WTC11 (cell line): ENCODE data around the gene JAGN1. TPM values are rescaled to one million over a fixed set of nuclear protein-coding genes. Genes with fewer than 3 reads are reported as not detected.

ENCODE experiments used
- CREM ChIP-seq: sonication (generic); formaldehyde crosslinking; IDR thresholded peaks from 2 replicates; pipeline ENCODE4 v1.8.1; 2022; ENCODE audit warnings: mild to moderate bottlenecking, missing genetic modification reagents, moderate library complexity
- ESRRA ChIP-seq: sonication (generic); formaldehyde crosslinking; IDR thresholded peaks from 2 replicates; pipeline ENCODE4 v1.8.1; 2022; ENCODE audit warnings: mild to moderate bottlenecking, missing genetic modification reagents, borderline replicate concordance
- JUN ChIP-seq: sonication (generic); formaldehyde crosslinking; IDR thresholded peaks from 2 replicates; pipeline ENCODE4 v1.8.0; 2023; ENCODE audit warnings: mild to moderate bottlenecking, missing genetic modification reagents
- MYBL2 ChIP-seq: sonication (generic); formaldehyde crosslinking; IDR thresholded peaks from 2 replicates; pipeline ENCODE4 v1.8.1; 2023; ENCODE audit warnings: mild to moderate bottlenecking, moderate library complexity, missing genetic modification reagents
- NFE2L1 ChIP-seq: sonication (generic); formaldehyde crosslinking; IDR thresholded peaks from 2 replicates; pipeline ENCODE4 v1.8.1; 2023; ENCODE audit warnings: missing genetic modification reagents
- NFYB ChIP-seq: sonication (generic); formaldehyde crosslinking; conservative IDR thresholded peaks from 2 replicates; pipeline ENCODE4 v1.8.0; 2022; ENCODE audit warnings: low read depth, missing genetic modification reagents
- NR1H2 ChIP-seq: sonication (generic); formaldehyde crosslinking; IDR thresholded peaks from 2 replicates; pipeline ENCODE4 v1.9.0; 2021; ENCODE audit warnings: mild to moderate bottlenecking, moderate library complexity, missing genetic modification reagents
- RORB ChIP-seq: fragments of 250-450 bp; sonication (Bioruptor Pico); IDR thresholded peaks from 2 replicates; pipeline ENCODE4 v1.9.0; 2021; ENCODE audit warnings: mild to moderate bottlenecking
- SP1 ChIP-seq: sonication (generic); formaldehyde crosslinking; conservative IDR thresholded peaks from 2 replicates; pipeline ENCODE4 v1.8.1; 2022; ENCODE audit warnings: missing genetic modification reagents
- TCF7 ChIP-seq: sonication (generic); formaldehyde crosslinking; IDR thresholded peaks from 2 replicates; pipeline ENCODE4 v1.8.0; 2022; ENCODE audit warnings: mild to moderate bottlenecking, low read depth, missing genetic modification reagents, moderate library complexity
- TEAD1 ChIP-seq: sonication (generic); formaldehyde crosslinking; IDR thresholded peaks from 2 replicates; pipeline ENCODE4 v1.8.0; 2022; ENCODE audit warnings: mild to moderate bottlenecking, missing genetic modification reagents
- ZNF263 ChIP-seq: sonication (generic); formaldehyde crosslinking; IDR thresholded peaks from 2 replicates; pipeline ENCODE4 v1.8.1; 2022; ENCODE audit warnings: low read depth, mild to moderate bottlenecking, moderate library complexity, missing genetic modification reagents
- ZNF416 ChIP-seq: fragments of 250-450 bp; sonication (Bioruptor Pico); IDR thresholded peaks from 2 replicates; pipeline ENCODE4 v1.9.0; 2021; ENCODE audit warnings: mild to moderate bottlenecking, inconsistent platforms
- total RNA-seq: library from RNA; stranded (reverse); gene quantifications from 3 replicates; pipeline ENCODE4 v1.2.3, GENCODE V29; 2021
- TF ChIP-seq, protein P1 (sequence below): fragments of 200-600 bp; IDR thresholded peaks from 2 replicates; pipeline ENCODE4 v1.8.0; 2022; ENCODE audit warnings: antibody characterized with exemption
- TF ChIP-seq, protein P2 (sequence below): fragments of 250-450 bp; sonication (Bioruptor Pico); conservative IDR thresholded peaks from 2 replicates; pipeline ENCODE4 v1.9.0; 2021; ENCODE audit warnings: mild to moderate bottlenecking
- TF ChIP-seq, protein P3 (sequence below): sonication (generic); formaldehyde crosslinking; IDR thresholded peaks from 2 replicates; pipeline ENCODE4 v1.8.0; 2022; ENCODE audit warnings: missing genetic modification reagents
- TF ChIP-seq, protein P4 (sequence below): sonication (generic); formaldehyde crosslinking; IDR thresholded peaks from 2 replicates; pipeline ENCODE4 v1.8.1; 2022; ENCODE audit warnings: missing genetic modification reagents, borderline replicate concordance
- TF ChIP-seq, protein P5 (sequence below): sonication (generic); formaldehyde crosslinking; IDR thresholded peaks from 2 replicates; pipeline ENCODE4 v1.8.1; 2023; ENCODE audit warnings: mild to moderate bottlenecking, missing genetic modification reagents
- TF ChIP-seq, protein P6 (sequence below): sonication (generic); formaldehyde crosslinking; conservative IDR thresholded peaks from 2 replicates; pipeline ENCODE4 v1.8.1; 2022; ENCODE audit warnings: mild to moderate bottlenecking, missing genetic modification reagents
- TF ChIP-seq, protein P7 (sequence below): sonication (generic); formaldehyde crosslinking; IDR thresholded peaks from 2 replicates; pipeline ENCODE4 v1.8.1; 2023; ENCODE audit warnings: mild to moderate bottlenecking, missing genetic modification reagents, borderline replicate concordance
- TF ChIP-seq, protein P8 (sequence below): sonication (generic); formaldehyde crosslinking; IDR thresholded peaks from 2 replicates; pipeline ENCODE4 v1.8.1; 2023; ENCODE audit warnings: mild to moderate bottlenecking, missing genetic modification reagents, moderate library complexity

JAGN1 gene
- total RNA-seq, 1 experiment from 2014 or later, result 25.6 TPM

DNA sequence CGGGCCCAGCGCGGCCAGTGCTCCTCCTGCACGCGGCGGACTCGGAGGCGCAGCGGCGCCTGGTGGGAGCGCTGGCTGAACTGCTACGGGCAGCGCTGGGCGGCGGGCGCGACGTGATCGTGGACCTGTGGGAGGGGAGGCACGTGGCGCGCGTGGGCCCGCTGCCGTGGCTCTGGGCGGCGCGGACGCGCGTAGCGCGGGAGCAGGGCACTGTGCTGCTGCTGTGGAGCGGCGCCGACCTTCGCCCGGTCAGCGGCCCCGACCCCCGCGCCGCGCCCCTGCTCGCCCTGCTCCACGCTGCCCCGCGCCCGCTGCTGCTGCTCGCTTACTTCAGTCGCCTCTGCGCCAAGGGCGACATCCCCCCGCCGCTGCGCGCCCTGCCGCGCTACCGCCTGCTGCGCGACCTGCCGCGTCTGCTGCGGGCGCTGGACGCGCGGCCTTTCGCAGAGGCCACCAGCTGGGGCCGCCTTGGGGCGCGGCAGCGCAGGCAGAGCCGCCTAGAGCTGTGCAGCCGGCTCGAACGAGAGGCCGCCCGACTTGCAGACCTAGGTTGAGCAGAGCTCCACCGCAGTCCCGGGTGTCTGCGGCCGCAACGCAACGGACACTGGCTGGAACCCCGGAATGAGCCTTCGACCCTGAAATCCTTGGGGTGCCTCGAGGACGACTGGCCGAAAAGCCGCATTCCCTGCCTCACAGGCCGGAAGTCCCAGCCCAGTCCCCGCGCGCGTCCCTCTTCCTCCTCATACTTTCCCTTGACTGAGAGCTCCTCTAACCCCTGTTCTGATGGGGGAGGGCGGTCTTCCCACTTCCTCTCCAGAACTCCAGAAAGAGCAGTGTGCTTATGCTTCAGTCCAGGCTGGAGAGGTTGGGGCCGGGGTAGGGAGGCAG is 25.1 kb downstream of the JAGN1 start (continued):
- TF ChIP-seq, protein P1, sequence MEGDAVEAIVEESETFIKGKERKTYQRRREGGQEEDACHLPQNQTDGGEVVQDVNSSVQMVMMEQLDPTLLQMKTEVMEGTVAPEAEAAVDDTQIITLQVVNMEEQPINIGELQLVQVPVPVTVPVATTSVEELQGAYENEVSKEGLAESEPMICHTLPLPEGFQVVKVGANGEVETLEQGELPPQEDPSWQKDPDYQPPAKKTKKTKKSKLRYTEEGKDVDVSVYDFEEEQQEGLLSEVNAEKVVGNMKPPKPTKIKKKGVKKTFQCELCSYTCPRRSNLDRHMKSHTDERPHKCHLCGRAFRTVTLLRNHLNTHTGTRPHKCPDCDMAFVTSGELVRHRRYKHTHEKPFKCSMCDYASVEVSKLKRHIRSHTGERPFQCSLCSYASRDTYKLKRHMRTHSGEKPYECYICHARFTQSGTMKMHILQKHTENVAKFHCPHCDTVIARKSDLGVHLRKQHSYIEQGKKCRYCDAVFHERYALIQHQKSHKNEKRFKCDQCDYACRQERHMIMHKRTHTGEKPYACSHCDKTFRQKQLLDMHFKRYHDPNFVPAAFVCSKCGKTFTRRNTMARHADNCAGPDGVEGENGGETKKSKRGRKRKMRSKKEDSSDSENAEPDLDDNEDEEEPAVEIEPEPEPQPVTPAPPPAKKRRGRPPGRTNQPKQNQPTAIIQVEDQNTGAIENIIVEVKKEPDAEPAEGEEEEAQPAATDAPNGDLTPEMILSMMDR, result no peak
- TF ChIP-seq, protein P2, sequence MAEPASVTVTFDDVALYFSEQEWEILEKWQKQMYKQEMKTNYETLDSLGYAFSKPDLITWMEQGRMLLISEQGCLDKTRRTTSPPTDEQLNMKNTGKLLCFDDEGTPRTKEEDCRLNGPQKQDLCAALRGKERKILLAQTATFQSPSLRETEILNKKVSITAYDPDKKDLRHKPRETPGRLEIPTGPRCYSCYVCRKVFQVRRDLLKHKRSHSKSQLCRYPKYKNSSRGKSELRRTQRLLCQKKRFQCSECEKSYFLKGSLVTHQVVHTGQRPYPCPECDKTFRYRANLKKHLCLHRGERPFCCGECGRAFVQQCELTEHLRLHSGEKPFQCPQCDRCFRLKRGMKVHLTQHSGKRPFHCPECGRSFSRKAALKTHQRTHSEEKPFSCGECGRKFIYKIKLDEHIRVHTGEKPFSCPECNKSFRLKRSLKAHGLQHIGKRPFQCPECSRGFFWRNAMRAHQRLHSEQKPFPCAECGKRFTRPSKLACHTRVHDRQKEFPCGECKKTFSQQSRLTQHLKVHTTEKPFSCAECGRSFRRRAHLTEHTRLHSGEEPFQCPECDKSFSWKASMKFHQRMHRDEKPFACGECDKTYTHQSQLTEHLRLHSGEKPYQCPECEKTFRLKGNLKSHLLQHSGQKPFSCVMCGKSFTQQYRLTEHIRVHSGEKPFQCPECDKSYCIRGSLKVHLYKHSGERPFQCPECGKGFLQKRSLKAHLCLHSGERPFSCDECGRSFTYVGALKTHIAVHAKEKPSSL (CRISPR knock-in tag), result no peak
- TF ChIP-seq TCF7 (CRISPR knock-in tag), result no peak
- TF ChIP-seq ESRRA (CRISPR knock-in tag), result peak; percentile 12; the same call in 1 of the 2 replicates
- TF ChIP-seq, protein P3, sequence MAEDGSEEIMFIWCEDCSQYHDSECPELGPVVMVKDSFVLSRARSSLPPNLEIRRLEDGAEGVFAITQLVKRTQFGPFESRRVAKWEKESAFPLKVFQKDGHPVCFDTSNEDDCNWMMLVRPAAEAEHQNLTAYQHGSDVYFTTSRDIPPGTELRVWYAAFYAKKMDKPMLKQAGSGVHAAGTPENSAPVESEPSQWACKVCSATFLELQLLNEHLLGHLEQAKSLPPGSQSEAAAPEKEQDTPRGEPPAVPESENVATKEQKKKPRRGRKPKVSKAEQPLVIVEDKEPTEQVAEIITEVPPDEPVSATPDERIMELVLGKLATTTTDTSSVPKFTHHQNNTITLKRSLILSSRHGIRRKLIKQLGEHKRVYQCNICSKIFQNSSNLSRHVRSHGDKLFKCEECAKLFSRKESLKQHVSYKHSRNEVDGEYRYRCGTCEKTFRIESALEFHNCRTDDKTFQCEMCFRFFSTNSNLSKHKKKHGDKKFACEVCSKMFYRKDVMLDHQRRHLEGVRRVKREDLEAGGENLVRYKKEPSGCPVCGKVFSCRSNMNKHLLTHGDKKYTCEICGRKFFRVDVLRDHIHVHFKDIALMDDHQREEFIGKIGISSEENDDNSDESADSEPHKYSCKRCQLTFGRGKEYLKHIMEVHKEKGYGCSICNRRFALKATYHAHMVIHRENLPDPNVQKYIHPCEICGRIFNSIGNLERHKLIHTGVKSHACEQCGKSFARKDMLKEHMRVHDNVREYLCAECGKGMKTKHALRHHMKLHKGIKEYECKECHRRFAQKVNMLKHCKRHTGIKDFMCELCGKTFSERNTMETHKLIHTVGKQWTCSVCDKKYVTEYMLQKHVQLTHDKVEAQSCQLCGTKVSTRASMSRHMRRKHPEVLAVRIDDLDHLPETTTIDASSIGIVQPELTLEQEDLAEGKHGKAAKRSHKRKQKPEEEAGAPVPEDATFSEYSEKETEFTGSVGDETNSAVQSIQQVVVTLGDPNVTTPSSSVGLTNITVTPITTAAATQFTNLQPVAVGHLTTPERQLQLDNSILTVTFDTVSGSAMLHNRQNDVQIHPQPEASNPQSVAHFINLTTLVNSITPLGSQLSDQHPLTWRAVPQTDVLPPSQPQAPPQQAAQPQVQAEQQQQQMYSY (CRISPR knock-in tag), result peak; percentile 31
- TF ChIP-seq, protein P4, sequence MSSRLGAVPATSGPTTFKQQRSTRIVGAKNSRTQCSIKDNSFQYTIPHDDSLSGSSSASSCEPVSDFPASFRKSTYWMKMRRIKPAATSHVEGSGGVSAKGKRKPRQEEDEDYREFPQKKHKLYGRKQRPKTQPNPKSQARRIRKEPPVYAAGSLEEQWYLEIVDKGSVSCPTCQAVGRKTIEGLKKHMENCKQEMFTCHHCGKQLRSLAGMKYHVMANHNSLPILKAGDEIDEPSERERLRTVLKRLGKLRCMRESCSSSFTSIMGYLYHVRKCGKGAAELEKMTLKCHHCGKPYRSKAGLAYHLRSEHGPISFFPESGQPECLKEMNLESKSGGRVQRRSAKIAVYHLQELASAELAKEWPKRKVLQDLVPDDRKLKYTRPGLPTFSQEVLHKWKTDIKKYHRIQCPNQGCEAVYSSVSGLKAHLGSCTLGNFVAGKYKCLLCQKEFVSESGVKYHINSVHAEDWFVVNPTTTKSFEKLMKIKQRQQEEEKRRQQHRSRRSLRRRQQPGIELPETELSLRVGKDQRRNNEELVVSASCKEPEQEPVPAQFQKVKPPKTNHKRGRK (CRISPR knock-in tag), result no peak
- peak; percentile 57; the same call in 1 of the 2 replicates for TF ChIP-seq ZNF263 (CRISPR knock-in tag)
- TF ChIP-seq MYBL2 (CRISPR knock-in tag), result no peak
- peak; percentile 45; the same call in 1 of the 2 replicates for TF ChIP-seq NFYB (CRISPR knock-in tag)
- peak; percentile 82; the same call in 1 of the 2 replicates for TF ChIP-seq NFE2L1 (CRISPR knock-in tag)
- TF ChIP-seq ZNF416, result no peak
- TF ChIP-seq, protein P5, sequence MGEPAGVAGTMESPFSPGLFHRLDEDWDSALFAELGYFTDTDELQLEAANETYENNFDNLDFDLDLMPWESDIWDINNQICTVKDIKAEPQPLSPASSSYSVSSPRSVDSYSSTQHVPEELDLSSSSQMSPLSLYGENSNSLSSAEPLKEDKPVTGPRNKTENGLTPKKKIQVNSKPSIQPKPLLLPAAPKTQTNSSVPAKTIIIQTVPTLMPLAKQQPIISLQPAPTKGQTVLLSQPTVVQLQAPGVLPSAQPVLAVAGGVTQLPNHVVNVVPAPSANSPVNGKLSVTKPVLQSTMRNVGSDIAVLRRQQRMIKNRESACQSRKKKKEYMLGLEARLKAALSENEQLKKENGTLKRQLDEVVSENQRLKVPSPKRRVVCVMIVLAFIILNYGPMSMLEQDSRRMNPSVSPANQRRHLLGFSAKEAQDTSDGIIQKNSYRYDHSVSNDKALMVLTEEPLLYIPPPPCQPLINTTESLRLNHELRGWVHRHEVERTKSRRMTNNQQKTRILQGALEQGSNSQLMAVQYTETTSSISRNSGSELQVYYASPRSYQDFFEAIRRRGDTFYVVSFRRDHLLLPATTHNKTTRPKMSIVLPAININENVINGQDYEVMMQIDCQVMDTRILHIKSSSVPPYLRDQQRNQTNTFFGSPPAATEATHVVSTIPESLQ (CRISPR knock-in tag), result no peak
- TF ChIP-seq NR1H2 (CRISPR knock-in tag), result no peak; the same call in 1 of the 2 replicates
- TF ChIP-seq, protein P6, sequence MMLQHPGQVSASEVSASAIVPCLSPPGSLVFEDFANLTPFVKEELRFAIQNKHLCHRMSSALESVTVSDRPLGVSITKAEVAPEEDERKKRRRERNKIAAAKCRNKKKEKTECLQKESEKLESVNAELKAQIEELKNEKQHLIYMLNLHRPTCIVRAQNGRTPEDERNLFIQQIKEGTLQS, result 0 out of 2 replicates have a peak, but pooled peaks have one; percentile 70
- TF ChIP-seq TEAD1, result 0 out of 2 replicates have a peak, but pooled peaks have one; percentile 53
- no peak for TF ChIP-seq RORB
- TF ChIP-seq CREM (CRISPR knock-in tag), result peak; percentile 28; the same call in 1 of the 2 replicates
- TF ChIP-seq, protein P7, sequence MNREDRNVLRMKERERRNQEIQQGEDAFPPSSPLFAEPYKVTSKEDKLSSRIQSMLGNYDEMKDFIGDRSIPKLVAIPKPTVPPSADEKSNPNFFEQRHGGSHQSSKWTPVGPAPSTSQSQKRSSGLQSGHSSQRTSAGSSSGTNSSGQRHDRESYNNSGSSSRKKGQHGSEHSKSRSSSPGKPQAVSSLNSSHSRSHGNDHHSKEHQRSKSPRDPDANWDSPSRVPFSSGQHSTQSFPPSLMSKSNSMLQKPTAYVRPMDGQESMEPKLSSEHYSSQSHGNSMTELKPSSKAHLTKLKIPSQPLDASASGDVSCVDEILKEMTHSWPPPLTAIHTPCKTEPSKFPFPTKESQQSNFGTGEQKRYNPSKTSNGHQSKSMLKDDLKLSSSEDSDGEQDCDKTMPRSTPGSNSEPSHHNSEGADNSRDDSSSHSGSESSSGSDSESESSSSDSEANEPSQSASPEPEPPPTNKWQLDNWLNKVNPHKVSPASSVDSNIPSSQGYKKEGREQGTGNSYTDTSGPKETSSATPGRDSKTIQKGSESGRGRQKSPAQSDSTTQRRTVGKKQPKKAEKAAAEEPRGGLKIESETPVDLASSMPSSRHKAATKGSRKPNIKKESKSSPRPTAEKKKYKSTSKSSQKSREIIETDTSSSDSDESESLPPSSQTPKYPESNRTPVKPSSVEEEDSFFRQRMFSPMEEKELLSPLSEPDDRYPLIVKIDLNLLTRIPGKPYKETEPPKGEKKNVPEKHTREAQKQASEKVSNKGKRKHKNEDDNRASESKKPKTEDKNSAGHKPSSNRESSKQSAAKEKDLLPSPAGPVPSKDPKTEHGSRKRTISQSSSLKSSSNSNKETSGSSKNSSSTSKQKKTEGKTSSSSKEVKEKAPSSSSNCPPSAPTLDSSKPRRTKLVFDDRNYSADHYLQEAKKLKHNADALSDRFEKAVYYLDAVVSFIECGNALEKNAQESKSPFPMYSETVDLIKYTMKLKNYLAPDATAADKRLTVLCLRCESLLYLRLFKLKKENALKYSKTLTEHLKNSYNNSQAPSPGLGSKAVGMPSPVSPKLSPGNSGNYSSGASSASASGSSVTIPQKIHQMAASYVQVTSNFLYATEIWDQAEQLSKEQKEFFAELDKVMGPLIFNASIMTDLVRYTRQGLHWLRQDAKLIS (CRISPR knock-in tag), result no peak
- peak; percentile 90 for TF ChIP-seq JUN (CRISPR knock-in tag)
- TF ChIP-seq SP1 (CRISPR knock-in tag), result peak; percentile 61; the same call in 1 of the 2 replicates
- TF ChIP-seq, protein P8, sequence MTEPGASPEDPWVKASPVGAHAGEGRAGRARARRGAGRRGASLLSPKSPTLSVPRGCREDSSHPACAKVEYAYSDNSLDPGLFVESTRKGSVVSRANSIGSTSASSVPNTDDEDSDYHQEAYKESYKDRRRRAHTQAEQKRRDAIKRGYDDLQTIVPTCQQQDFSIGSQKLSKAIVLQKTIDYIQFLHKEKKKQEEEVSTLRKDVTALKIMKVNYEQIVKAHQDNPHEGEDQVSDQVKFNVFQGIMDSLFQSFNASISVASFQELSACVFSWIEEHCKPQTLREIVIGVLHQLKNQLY, result no peak
